Measurements from ENCODE around the gene CCNC. TPM values are rescaled to one million over a fixed set of nuclear protein-coding genes. Genes with fewer than 3 reads are reported as not detected.

The CCNC gene
- total and polyA plus RNA-seq, 8 donors = 24.5 to 49.3 (median 34.1) TPM

GRCh38 chr6:99512033-99512432 lies 56.4 kb downstream of the CCNC start:
- Histone ChIP-seq H3K4me3 (no peak overlapping the region), H3K4me1 (peaks cover 0 to 13% (median 5%) of the 10 kb centered on the region in 3 donors), H3K36me3 (no peaks in the 10 kb centered on the region), H3K27me3 (no peaks in the 10 kb centered on the region), H3K27ac (no peak overlapping the region), H3K9me3 (no peaks in the 10 kb centered on the region)
- FAIRE-seq = no peak
- intact Hi-C loops (cut with DNase I) = no loop called here
- DNase-seq = no peak
- no peak for ATAC-seq
- no peak for TF ChIP-seq CTCF (IDR thresholded peaks at IDR 0.05)
- 98% methylated on average over 1 of the region's 1 CpG for WGBS, 2 donors

DNA sequence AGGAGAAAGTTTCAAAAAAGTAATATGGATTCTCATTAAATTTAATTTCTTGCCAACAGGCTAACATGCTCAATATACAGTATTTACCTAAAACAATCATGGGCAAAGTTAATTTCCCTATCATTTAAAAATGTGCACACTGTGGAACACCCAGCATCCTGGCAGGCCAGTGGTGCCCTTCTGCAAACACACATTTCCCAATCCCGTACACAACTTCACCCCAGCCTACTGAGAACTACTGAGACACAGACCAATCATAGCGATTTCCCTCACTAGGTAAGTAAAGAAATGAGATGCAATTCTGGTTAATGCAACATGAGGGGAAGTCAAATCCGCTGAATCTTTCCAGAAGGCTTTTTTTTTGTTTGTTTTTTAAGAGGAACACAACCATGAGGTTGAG lies 60.8 kb downstream of the CCNC start:
- TF ChIP-seq CTCF (IDR thresholded peaks at IDR 0.05) = no peak
- H3K4me1 ChIP-seq = peaks cover 0 to 5% (median 0%) of the 10 kb centered on the region in 3 donors
- DNase-seq = no peak
- FAIRE-seq = no peak
- H3K36me3 ChIP-seq = no peaks in the 10 kb centered on the region
- no peak overlapping the region for H3K27ac ChIP-seq
- H3K9me3 ChIP-seq = no peaks in the 10 kb centered on the region
- WGBS, 2 donors = 80 to 82% methylated on average over 3 of the region's 3 CpGs
- H3K4me3 ChIP-seq = no peak overlapping the region
- intact Hi-C loops (cut with DNase I) = no loop called here
- ATAC-seq = no peak
- no peaks in the 10 kb centered on the region for H3K27me3 ChIP-seq

GRCh38 chr6:99501762-99502161 lies 66.7 kb downstream of the CCNC start:
- ATAC-seq (no peak), DNase-seq (no peak)
- WGBS, 2 donors = 92 to 94% methylated on average over 2 of the region's 2 CpGs

DNA sequence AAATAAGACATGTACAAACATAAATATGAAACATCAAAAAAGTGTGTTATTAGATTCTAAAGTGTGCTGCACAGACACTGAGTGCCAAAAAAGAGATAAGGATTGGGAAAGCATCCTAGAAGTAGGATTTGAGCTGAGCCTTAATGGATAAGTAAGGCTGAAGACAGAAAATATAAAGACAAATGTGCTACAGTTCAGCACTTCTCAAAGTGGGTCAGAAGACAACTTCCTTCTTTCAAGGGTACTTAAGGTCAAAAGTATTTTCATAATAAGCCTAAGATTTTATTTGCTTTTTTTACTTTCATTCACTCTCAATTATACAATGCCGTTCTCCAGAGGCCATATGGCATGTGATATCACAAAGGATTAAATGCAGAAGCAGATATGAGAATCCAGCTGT lies 70.0 kb downstream of the CCNC start:
- ATAC-seq = no peak
- FAIRE-seq = no peak
- H3K36me3 ChIP-seq = no peaks in the 10 kb centered on the region
- H3K9me3 ChIP-seq = no peaks in the 10 kb centered on the region
- H3K27ac ChIP-seq = no peak overlapping the region
- no peaks in the 10 kb centered on the region for H3K27me3 ChIP-seq
- WGBS, 2 donors = 68 to 75% methylated on average over 1 of the region's 1 CpG
- no peak overlapping the region for H3K4me3 ChIP-seq
- H3K4me1 ChIP-seq = no peaks in the 10 kb centered on the region
- no peak for TF ChIP-seq CTCF (IDR thresholded peaks at IDR 0.05)
- intact Hi-C loops (cut with DNase I) = no loop called here
- no peak for DNase-seq

More at GRCh38 chr6:99501762-99502161, 66.7 kb downstream of the CCNC start:
- TF ChIP-seq CTCF (IDR thresholded peaks at IDR 0.05) = no peak
- Histone ChIP-seq H3K9me3 (no peaks in the 10 kb centered on the region), H3K4me1 (no peaks in the 10 kb centered on the region), H3K4me3 (no peak overlapping the region), H3K27me3 (no peaks in the 10 kb centered on the region), H3K36me3 (no peaks in the 10 kb centered on the region), H3K27ac (no peak overlapping the region)
- intact Hi-C loops (cut with DNase I) = no loop called here
- FAIRE-seq = no peak

- Histone ChIP-seq H3K27ac (no peak overlapping the region), H3K4me3 (no peak overlapping the region), H3K27me3 (no peaks in the 10 kb centered on the region), H3K9me3 (no peaks in the 10 kb centered on the region), H3K4me1 (no peaks in the 10 kb centered on the region), H3K36me3 (no peaks in the 10 kb centered on the region)
- DNase-seq = no peak
- FAIRE-seq = no peak
- intact Hi-C loops (cut with DNase I) = no loop called here
- TF ChIP-seq CTCF (IDR thresholded peaks at IDR 0.05) = no peak
- WGBS, 2 donors = 77 to 83% methylated on average over 1 of the region's 1 CpG
- ATAC-seq = no peak
Measured at GRCh38 chr6:99495466-99495865, 73.0 kb downstream of the CCNC start.

Other genes starting within 250 kb of the CCNC start
- 1 to 10 TPM in 5 of 6 donors, under 1 TPM in 1; 0.60 to 3.4 (median 1.7) TPM for gene FAXC, start 219.0 kb downstream of the CCNC start, total RNA-seq
- 1 to 10 TPM; 2.9 to 6.3 TPM for gene FAXC, start 219.0 kb downstream of the CCNC start, polyA plus RNA-seq
- 1 to 10 TPM; 1.1 to 4.1 (median 3.0) TPM for gene COQ3, start 174.5 kb downstream of the CCNC start, total RNA-seq
- 10 to 100 TPM in 1 of 2 donors, 1 to 10 TPM in 1; 6.4 to 10.8 TPM for gene COQ3, start 174.5 kb downstream of the CCNC start, polyA plus RNA-seq
- gene PNISR, start 143.4 kb downstream of the CCNC start, total RNA-seq = 10 to 100 TPM; 20.8 to 59.9 (median 35.8) TPM
- 10 to 100 TPM; 42.0 to 64.1 TPM for gene PNISR, start 143.4 kb downstream of the CCNC start, polyA plus RNA-seq
- 1 to 10 TPM; 3.6 to 7.0 (median 4.9) TPM for gene USP45, start 53.2 kb downstream of the CCNC start, total RNA-seq
- gene USP45, start 53.2 kb downstream of the CCNC start, polyA plus RNA-seq = 1 to 10 TPM; 3.3 to 3.5 TPM
- gene PRDM13, start 38.2 kb upstream of the CCNC start, total RNA-seq = under 1 TPM in 1 of 6 donors, not detected in 5; 0.03 TPM
- not detected for gene PRDM13, start 38.2 kb upstream of the CCNC start, polyA plus RNA-seq